HG03439 (cell line): ENCODE measurements around the gene VWA5B2.

ENCODE experiments used
- ATAC-seq: cut with Tn5 transposase; IDR thresholded peaks from one replicate; pipeline ENCODE4 v1.9.1; 2021; ENCODE audit warnings: mild to moderate bottlenecking, moderate library complexity; ENCODE audit not compliant: unreplicated experiment

The VWA5B2 gene

GRCh38 chr3:184222521-184222920 lies 6.9 kb upstream of the VWA5B2 start:
- ATAC-seq: no peak

GRCh38 chr3:184223946-184224345 lies 5.4 kb upstream of the VWA5B2 start:
- ATAC-seq: no peak

DNA sequence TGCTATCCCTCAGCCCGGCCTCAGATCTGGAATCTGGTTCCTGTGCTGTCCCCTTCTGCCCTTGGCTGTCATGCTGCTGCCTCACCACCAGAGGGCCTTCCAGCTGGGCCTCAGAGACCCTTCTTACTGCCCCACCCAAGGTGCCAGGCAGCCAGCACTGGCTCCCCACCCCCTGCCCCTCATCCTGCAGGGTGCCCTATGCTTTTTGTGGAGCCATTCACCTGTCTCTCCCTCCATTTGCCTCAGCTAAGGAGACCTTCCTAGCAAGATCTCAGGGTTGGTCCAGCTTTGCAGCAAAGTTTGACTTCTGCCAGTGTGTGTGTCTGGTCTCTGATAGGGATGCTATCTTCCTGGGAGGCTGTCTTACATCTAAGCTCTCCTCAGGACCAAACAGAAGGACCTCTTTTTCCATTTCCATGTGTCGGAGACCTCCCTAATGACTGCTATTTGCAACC lies 1.9 kb upstream of the VWA5B2 start:
- no peak for ATAC-seq

GRCh38 chr3:184228376-184229137 lies 828 bp upstream of the VWA5B2 start:
- no peak for ATAC-seq

GRCh38 chr3:184230081-184230602 lies 757 bp downstream of the VWA5B2 start:
- ATAC-seq: no peak

DNA sequence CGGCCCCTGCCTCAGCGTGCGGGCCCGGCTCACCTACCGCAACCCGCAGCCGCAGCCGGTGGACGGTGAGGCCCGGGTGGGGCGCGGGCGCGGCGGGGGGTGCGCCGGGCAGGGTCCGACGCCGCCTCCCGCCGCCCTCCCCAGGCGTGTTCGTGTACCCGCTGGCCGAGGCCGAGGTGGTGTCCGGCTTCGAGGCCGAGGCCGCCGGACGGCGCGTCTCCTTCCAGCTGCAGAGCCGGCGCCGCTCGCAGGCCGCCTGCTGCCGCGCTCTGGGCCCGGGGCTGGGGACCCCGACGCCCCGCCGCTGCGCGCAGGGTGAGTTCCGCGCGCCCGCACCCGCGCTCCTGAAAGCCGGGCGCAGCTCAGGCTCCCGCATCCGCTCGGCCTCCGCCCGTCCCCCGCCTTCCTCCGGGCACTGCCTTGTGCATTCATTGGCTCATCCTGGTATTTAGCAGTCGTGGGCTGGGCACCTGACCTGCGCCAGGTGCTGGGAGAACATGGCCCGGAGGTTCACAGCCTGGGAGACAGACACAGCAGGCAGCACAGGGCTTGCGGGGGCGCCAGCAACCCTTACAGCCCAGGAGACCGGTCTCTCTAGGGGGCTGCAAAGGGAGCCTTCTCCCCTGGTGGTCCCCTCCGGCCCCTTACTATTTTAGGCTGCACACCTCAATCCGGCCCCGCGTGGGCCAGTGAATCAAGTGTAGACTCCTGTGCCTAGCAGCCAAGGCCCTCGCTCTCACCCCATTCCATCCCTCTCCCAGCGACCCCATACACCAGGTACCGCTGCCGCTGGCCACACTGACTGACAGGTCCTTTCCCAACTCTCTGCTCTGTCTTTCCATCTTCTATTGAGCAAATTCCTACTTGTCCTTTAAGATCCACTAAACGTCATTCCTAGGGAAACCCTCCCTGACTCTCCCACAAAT lies 1.5 kb downstream of the VWA5B2 start:
- ATAC-seq: no peak

DNA sequence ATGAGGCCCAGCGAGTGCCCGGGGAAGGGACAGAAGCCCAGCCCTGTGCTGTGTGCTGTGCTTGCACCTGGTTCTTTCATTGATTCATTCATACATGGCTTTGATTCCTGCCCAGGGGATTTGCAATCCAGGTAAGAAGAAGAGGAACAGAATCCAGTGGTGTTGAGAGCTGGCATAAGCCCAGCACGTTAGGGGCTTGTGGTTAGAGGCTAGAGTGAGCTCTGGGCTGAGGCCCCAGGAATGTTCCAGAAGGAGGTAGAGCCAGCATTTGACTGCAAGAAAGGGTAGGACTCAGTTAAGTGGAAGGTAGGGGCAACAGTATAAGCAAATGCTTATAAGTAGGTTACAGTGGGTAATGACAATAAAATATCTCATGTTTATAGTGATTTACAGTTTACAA lies 2.3 kb downstream of the VWA5B2 start:
- ATAC-seq: no peak

DNA sequence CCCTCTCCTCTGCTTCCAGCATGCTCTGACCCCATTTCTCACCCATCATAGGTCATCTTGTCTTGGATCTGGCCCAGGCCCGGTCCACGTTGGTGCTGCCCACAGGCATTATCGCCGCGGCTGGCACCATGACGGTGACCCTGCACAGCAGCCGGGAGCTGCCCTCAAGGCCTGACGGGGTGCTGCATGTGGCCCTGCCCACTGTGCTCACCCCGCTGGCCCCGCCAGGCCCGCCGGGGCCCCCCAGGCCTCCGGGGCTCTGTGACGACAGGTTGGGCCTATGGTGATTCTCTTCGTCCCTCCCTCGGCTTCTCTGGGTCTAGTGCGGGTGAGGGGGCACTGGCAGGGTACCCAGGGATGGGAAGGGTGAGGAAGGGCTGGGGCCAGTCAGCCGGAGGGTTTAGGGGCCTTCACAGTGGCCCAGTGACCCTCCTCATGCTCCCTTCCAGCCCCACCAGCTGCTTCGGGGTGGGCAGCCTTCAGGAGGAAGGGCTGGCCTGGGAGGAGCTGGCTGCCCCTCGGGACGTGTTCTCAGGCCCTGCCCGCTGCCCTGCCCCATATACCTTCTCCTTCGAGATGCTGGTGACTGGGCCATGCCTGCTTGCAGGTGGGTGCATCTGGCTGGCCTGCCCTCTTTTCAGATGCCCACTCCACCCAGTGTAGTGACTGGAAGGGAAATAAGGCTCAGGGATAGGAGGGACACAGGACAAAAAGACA lies 3.9 kb downstream of the VWA5B2 start:
- no peak for ATAC-seq

DNA sequence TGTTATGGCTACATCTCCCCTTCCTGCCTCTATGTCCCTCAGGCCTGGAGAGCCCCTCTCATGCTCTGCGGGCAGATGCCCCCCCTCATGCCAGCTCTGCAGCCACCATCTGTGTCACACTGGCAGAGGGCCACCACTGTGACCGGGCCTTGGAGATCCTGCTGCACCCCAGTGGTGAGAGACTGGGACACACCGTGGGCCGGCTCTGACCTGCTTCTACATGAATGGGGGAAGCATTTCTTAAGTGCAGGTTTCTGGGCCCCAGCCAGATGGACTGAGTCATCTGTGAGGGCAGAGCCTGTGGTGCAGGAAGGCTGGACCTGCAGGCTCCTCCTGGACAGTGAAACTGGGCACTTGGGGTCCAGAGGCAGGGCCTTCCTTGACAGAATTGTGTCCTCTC lies 4.8 kb downstream of the VWA5B2 start:
- no peak for ATAC-seq

DNA sequence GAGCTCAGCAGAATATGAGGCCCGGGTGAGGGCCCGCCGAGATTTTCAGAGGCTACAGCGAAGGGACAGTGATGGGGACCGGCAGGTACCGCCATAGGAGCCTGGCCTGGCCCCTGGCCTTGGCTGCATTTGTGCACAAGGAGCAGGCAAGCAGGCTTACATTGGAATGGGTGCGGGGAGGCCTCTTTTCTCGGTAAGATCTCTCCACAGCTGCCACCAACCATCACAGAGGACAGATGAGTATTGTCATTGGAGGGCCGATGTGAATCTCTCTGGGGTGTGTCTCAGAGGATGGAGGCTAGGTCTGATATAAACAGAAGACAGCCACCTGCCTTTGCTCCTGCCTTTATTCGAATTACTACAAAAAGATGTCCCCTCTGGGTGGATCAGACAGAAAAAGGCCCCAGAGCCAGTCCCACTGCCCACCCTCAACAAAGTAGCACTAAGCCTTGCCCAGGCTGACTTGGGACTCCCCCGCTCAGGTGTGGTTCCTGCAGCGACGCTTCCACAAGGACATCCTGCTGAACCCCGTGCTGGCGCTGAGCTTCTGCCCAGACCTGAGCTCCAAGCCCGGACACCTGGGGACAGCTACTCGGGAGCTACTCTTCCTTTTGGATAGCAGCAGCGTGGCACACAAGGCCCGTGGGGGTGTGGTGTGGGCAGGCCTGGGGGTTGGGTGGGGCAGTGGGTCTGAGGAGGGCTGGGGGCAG lies 5.4 kb downstream of the VWA5B2 start:
- ATAC-seq: no peak

DNA sequence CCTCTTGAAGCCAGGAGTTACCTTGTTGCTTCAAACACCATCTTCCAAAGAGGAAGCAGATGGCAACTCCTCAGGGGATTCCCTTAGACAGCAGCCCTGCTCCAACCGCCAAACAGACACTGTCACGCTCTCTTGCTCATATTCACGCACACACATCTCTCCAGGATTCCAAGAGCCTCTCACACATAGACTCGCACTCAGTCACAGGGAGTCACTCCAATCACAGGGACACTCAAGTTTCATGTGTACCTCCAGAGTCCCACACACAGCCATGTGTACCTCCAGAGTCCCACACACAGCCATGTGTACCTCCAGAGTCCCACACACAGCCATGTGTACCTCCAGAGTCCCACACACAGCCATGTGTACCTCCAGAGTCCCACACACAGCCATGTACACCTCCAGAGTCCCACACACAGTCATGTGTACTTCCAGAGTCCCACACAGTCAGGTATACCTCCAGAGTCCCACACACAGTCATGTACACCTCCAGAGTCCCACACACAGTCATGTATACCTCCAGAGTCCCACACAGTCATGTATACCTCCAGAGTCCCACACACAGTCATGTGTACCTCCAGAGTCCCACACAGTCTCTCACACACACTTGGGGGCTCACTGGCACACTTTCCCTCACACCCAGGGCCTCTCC lies 6.1 kb downstream of the VWA5B2 start:
- no peak for ATAC-seq

DNA sequence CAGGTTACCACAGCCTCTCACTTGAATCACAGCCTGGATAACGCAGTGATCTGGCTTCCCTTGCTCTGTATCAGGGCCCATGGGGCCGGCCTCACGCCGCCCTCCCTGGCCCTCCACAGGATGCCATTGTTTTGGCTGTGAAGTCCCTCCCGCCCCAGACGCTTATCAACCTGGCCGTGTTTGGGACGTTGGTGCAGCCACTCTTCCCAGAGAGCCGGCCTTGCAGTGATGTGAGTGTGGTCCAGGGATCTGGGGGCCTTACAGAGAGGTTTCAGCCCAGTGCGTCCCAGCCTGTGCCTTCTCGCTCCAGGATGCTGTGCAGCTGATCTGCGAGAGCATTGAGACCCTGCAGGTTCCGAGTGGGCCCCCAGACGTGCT lies 6.6 kb downstream of the VWA5B2 start:
- ATAC-seq: no peak

GRCh38 chr3:184236636-184237035 lies 7.3 kb downstream of the VWA5B2 start:
- ATAC-seq: no peak

DNA sequence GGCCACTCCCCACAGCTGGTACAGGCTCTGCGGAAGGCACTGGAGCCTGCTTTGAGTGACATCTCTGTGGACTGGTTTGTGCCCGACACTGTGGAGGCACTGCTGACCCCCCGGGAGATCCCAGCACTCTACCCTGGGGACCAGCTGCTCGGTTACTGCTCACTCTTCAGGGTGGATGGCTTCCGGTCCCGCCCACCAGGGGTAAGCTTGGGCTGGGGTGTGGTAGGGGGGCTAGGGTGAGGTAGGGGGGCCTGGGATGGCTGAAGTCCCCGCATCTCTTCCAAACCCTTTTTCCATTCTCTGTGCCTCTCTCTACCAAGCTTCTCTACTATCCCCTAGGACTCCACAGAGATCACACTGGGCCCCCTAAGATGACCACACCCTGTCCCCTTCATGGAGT lies 7.8 kb downstream of the VWA5B2 start:
- no peak for ATAC-seq

- ATAC-seq: no peak
Observed at GRCh38 chr3:184237807-184238206, 8.4 kb downstream of the VWA5B2 start.

- ATAC-seq: no peak
Observed at GRCh38 chr3:184238246-184238818, 8.9 kb downstream of the VWA5B2 start.

- ATAC-seq: no peak
Observed at GRCh38 chr3:184239221-184239620, 9.8 kb downstream of the VWA5B2 start.

DNA sequence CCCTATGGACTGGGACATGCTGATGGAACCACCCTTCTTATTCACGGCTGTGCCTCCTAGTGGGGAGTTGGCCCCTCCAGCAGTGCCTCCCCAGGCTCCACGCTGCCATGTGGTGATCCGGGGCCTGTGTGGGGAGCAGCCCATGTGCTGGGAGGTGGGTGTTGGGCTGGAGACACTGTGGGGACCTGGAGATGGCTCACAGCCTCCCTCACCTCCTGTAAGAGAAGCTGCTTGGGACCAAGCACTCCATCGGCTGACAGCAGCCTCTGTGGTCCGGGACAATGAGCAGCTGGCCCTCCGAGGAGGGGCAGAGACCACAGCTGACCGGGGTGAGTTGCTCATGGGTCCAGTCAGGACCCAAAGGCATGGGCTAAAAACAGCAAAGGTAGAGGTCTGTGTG lies 10.3 kb downstream of the VWA5B2 start:
- ATAC-seq: no peak

- no peak for ATAC-seq
Observed at GRCh38 chr3:184240384-184241140, 11.2 kb downstream of the VWA5B2 start.
